Measurements from ENCODE around the gene KDM1B.

DNA sequence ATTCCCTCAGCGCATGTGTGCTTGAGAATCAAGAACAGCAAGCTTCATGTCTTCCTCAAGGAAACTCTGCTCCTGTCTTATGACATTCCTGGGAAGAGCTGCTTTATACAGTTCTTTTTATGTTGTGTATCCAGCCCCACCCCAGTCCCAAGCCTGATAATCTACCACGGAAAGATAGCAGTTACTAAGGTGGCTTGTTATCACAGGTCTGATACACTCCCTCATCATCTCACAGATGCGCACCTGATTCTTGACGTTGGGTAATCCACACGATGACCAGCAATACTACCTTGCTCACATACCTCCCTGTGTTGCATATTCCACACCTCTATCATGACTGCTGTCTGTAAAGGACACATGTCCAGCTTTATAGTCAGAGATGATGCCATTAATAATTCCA, 36.0 kb upstream of the KDM1B start:
- TF ChIP-seq, protein P1, sequence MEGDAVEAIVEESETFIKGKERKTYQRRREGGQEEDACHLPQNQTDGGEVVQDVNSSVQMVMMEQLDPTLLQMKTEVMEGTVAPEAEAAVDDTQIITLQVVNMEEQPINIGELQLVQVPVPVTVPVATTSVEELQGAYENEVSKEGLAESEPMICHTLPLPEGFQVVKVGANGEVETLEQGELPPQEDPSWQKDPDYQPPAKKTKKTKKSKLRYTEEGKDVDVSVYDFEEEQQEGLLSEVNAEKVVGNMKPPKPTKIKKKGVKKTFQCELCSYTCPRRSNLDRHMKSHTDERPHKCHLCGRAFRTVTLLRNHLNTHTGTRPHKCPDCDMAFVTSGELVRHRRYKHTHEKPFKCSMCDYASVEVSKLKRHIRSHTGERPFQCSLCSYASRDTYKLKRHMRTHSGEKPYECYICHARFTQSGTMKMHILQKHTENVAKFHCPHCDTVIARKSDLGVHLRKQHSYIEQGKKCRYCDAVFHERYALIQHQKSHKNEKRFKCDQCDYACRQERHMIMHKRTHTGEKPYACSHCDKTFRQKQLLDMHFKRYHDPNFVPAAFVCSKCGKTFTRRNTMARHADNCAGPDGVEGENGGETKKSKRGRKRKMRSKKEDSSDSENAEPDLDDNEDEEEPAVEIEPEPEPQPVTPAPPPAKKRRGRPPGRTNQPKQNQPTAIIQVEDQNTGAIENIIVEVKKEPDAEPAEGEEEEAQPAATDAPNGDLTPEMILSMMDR (conservative IDR thresholded peaks at IDR 0.05; ENCODE audit: low read length) = no peak
- TF ChIP-seq EZH2phosphoT487 (IDR thresholded peaks at IDR 0.05; ENCODE audit: borderline replicate concordance) = no peak
